GM10248 (cell line): Measurements from ENCODE around the gene UROD.
"Not testable (repeated sequence)": the region's sequence is repeated elsewhere in the genome, so short reads cannot be mapped to it uniquely, and the experiment has no call there.

Experiments used
- CTCF ChIA-PET: fragments of 300-600 bp; sonication (Branson Sonifier 250); formaldehyde crosslinking; extraction: SDS; loops from one replicate; lab custom pipeline; 2021; ENCODE audit warnings: antibody characterized with exemption; lab: Yijun Ruan, JAX
- POLR2A ChIA-PET: fragments of 350-650 bp; sonication (Branson Sonifier 250); formaldehyde crosslinking; extraction: SDS; loops from one replicate; lab custom pipeline; 2020; ENCODE audit warnings: antibody characterized with exemption; lab: Yijun Ruan, JAX
- DNase-seq: peaks from one replicate; pipeline ENCODE4 v3.0.0; 2012; ENCODE audit errors: extremely low spot score
- TF ChIP-seq, protein P1 (sequence below): IDR thresholded peaks from 2 replicates; pipeline ENCODE4 v1.5.1; 2012; ENCODE audit warnings: mild to moderate bottlenecking, low read depth; ENCODE audit errors: extremely low read depth, missing control alignments, control extremely low read depth

UROD gene

DNA sequence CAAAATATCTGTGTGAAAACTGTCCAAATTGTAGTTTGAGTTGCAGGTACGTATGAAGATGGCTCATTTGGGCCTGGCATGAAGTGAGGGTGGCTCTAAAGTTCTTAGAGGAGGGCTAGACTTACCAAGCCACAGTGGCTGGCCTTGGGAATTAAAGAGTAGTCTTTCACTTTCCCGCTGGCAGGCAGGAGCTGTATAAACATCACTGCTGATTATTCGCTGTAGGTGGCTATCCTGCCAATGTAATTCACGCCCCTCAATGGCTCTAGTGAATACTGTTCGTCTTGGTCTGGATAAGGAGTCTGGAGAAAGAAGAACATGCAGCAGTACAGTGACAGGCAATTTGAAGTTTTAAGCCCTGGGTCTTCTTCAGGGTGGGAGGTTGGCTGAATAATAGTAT, 31.0 kb downstream of the UROD start:
- POLR2A ChIA-PET: no interaction called here
- TF ChIP-seq, protein P1, sequence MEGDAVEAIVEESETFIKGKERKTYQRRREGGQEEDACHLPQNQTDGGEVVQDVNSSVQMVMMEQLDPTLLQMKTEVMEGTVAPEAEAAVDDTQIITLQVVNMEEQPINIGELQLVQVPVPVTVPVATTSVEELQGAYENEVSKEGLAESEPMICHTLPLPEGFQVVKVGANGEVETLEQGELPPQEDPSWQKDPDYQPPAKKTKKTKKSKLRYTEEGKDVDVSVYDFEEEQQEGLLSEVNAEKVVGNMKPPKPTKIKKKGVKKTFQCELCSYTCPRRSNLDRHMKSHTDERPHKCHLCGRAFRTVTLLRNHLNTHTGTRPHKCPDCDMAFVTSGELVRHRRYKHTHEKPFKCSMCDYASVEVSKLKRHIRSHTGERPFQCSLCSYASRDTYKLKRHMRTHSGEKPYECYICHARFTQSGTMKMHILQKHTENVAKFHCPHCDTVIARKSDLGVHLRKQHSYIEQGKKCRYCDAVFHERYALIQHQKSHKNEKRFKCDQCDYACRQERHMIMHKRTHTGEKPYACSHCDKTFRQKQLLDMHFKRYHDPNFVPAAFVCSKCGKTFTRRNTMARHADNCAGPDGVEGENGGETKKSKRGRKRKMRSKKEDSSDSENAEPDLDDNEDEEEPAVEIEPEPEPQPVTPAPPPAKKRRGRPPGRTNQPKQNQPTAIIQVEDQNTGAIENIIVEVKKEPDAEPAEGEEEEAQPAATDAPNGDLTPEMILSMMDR: no peak
- CTCF ChIA-PET: interaction anchor here (2.0 to 2.1 kb wide), 2 partner anchors 25 to 261 kb away, joined by 4 to 7 read pairs; no protein-coding TSS in a partner anchor
- DNase-seq: no peak

GRCh38 chr1:45044916-45045315, 32.9 kb downstream of the UROD start:
- DNase-seq: no peak
- ChIA-PET CTCF (interaction anchor here (2.0 kb wide), 1 partner anchor 27 kb away, joined by 7 read pairs; no protein-coding TSS in a partner anchor), POLR2A (no interaction called here)
- TF ChIP-seq, protein P1: no peak

DNA sequence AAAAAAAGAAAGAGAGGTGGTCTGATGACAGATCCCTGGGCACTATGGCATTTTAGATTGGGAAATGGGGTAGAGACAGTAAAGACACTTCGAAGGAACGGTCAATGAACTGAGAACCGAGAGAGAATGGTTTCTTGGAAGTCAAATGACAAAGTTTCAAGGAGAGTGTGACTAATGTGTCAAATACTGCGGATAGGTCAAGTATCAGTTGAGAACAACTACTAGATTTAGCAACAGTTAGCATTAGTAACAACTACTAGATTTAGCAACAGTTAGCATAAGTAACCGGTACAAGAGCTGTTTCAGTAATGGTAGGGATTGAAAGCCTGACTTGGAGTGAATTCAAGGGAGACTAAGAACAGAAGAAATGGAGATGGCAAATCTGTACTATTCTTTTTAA, 35.0 kb downstream of the UROD start:
- TF ChIP-seq, protein P1: no peak
- ChIA-PET POLR2A (no interaction called here), CTCF (no interaction called here)
- DNase-seq: no peak

- ChIA-PET POLR2A (interaction anchor here (0.6 kb wide), 1 partner anchor 1156 kb away, joined by 4 read pairs; no protein-coding TSS in a partner anchor), CTCF (interaction anchor here (0.7 to 1.6 kb wide), 7 partner anchors 9 to 252 kb away, joined by 3 to 5 read pairs (median 3); no protein-coding TSS in a partner anchor)
- TF ChIP-seq, protein P1: no peak
- DNase-seq: peak; percentile 32
Measured at GRCh38 chr1:45051005-45051772, 39.1 kb downstream of the UROD start.

- ChIA-PET POLR2A (no interaction called here), CTCF (interaction anchor here (1.1 kb wide), 1 partner anchor 43 kb away, joined by 4 read pairs; no protein-coding TSS in a partner anchor)
- TF ChIP-seq, protein P1: no peak
- DNase-seq: no peak
Measured at GRCh38 chr1:45057542-45057941, 45.5 kb downstream of the UROD start.

- ChIA-PET POLR2A (no interaction called here), CTCF (interaction anchor here (1.0 to 1.7 kb wide), 2 partner anchors 9 to 33 kb away, joined by 3 to 4 read pairs; no protein-coding TSS in a partner anchor)
- TF ChIP-seq, protein P1: no peak
- DNase-seq: no peak
Measured at GRCh38 chr1:45059829-45060228, 47.8 kb downstream of the UROD start.

GRCh38 chr1:45062463-45062862, 50.4 kb downstream of the UROD start:
- POLR2A ChIA-PET, DNase-seq: not testable (repeated sequence)
- CTCF ChIA-PET: interaction anchor here (0.9 kb wide), 1 partner anchor 13 kb away, joined by 3 read pairs; no protein-coding TSS in a partner anchor
